ENCODE measurements around the gene MCFD2. TPM values are rescaled to one million over a fixed set of nuclear protein-coding genes. Genes with fewer than 3 reads are reported as not detected.

MCFD2 gene
- total RNA-seq, 2 donors from 2014 or later: 42.2 to 73.7 TPM

DNA sequence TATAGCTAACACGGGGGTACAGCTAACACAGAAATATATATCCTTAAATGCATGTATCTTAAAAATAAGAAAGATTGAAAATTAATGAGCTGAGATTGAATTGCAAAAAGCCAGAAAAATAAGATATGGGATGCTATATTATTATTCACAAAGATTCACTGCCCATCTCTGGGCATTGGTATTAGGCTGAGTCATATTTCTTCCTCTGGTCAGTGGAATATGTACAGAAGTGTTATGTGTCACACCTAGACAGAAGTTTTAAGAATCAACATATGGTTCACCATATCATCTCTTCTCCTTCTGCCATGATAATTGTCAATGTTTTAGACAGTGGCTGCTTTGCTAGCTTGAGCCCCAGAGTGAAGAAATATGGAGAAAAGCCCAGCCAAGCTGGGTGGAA is 14.0 kb upstream of the MCFD2 start:
- Histone ChIP-seq H3K4me3 (no peak overlapping the region), H3K9me3 (no peaks in the 10 kb centered on the region), H3K4me1 (no peaks in the 10 kb centered on the region), H3K36me3 (replicated peaks in 1 of 2; ENCODE audit: insufficient read depth in 1 of 2, low read depth in 2 of 2) (no peaks in the 10 kb centered on the region), H3K27me3 (no peaks in the 10 kb centered on the region), H3K27ac (no peak overlapping the region)
- 93 to 96% methylated on average over 1 of the region's 1 CpG for WGBS, 2 donors
- intact Hi-C loops (cut with DNase I): no loop called here
- no peak for TF ChIP-seq POLR2A (IDR thresholded peaks at IDR 0.05)
- TF ChIP-seq, protein P1, sequence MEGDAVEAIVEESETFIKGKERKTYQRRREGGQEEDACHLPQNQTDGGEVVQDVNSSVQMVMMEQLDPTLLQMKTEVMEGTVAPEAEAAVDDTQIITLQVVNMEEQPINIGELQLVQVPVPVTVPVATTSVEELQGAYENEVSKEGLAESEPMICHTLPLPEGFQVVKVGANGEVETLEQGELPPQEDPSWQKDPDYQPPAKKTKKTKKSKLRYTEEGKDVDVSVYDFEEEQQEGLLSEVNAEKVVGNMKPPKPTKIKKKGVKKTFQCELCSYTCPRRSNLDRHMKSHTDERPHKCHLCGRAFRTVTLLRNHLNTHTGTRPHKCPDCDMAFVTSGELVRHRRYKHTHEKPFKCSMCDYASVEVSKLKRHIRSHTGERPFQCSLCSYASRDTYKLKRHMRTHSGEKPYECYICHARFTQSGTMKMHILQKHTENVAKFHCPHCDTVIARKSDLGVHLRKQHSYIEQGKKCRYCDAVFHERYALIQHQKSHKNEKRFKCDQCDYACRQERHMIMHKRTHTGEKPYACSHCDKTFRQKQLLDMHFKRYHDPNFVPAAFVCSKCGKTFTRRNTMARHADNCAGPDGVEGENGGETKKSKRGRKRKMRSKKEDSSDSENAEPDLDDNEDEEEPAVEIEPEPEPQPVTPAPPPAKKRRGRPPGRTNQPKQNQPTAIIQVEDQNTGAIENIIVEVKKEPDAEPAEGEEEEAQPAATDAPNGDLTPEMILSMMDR (IDR thresholded peaks at IDR 0.05): no peak
- DNase-seq (no peak), ATAC-seq (no peak)

DNA sequence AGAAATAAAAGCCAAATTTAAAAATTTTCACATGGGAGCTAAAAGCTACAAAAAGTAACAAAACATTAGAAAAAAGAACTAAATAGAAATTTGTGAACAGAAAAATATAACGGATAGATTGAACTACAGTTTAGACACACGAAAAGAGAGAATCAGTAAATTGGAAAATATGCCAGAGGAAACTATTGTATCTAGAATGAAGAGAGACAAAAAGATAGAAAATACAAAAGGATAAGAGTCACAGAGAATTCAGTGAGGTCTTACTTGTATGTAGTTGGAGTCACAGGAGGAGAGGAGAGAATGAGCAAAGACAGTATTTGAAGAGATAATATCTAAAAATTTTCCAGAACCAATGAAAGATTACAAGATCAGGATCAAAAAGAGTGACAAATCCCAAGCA is 11.3 kb upstream of the MCFD2 start:
- TF ChIP-seq POLR2A (IDR thresholded peaks at IDR 0.05): no peak
- no peak overlapping the region for H3K4me3 ChIP-seq
- no peaks in the 10 kb centered on the region for H3K27me3 ChIP-seq
- intact Hi-C loops (cut with DNase I): no loop called here
- DNase-seq (no peak), ATAC-seq (no peak)
- H3K4me1 ChIP-seq: no peaks in the 10 kb centered on the region
- H3K9me3 ChIP-seq: no peaks in the 10 kb centered on the region
- 92 to 96% methylated on average over 2 of the region's 2 CpGs for WGBS, 2 donors
- no peak overlapping the region for H3K27ac ChIP-seq
- H3K36me3 ChIP-seq (replicated peaks in 1 of 2; ENCODE audit: insufficient read depth in 1 of 2, low read depth in 2 of 2): no peaks in the 10 kb centered on the region

DNA sequence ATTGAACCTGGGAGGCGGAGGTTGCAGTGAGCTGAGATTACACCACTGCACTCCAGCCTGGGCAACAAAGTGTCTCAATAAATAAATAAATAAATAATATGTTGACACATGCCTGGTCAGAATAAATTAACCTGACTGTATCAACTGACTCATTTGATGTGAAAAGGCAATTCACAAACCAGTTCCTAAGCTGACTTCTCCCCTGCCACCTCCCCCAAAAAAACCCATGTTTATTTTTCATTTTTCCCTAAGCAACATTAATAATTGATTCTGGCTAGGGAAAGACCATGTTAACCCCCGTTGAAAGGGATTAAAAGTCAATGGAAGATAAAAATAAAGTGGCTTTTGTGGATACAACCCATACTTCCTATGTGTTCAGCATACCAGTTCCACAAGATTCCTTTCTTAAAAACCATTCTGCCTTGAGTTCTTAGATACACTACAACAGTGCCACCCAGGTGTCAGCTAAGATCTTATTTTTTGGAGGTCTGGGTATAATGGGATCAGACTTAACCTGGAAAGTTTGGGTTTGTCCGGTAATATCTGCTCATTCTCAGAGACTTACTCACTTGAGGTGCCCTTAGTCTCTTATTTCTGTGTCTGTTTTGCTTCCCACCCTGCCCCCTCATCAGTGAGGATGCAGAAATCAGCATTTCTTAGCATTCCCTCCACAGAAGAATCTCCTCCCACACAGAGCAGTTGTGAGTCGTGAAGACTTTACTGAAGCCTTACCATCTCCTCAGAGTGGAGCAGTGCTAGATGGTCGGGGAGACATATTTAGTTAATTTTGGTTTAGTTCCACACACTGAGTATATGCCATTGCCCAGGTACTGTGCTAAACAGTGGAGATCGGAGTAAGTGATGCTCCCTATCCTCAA is 10.1 kb upstream of the MCFD2 start:
- Histone ChIP-seq H3K36me3 (replicated peaks in 1 of 2; ENCODE audit: insufficient read depth in 1 of 2, low read depth in 2 of 2) (no peaks in the 10 kb centered on the region), H3K27ac (no peak overlapping the region), H3K4me3 (no peak overlapping the region), H3K27me3 (no peaks in the 10 kb centered on the region), H3K4me1 (no peaks in the 10 kb centered on the region), H3K9me3 (no peaks in the 10 kb centered on the region)
- intact Hi-C loops (cut with DNase I): no loop called here
- DNase-seq (no peak), ATAC-seq (no peak)
- 83 to 86% methylated on average over 6 of the region's 6 CpGs for WGBS, 2 donors
- TF ChIP-seq POLR2A (IDR thresholded peaks at IDR 0.05): no peak
- TF ChIP-seq, protein P1 (IDR thresholded peaks at IDR 0.05): no peak

DNA sequence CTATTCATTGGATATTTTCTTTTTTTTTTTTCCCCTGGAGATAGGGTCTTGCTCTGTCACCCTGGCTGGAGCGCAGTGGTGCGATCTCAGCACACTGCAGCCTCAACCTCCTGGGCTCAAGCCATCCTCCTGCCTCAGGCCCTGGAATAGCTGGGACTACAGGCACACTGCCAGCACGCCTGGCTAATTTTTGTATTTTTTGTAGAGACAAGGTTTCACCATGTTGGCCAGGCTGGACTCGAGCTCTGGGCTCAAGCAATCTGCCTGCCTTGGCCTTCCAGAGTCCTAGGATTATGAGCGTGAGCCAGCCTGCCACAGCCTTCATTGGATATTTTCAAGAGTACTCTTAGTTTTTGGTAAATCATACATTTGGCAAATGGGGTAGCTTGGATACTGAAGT is 9.0 kb upstream of the MCFD2 start:
- Histone ChIP-seq H3K27ac (no peak overlapping the region), H3K4me1 (no peaks in the 10 kb centered on the region), H3K27me3 (no peaks in the 10 kb centered on the region), H3K4me3 (no peak overlapping the region), H3K9me3 (no peaks in the 10 kb centered on the region), H3K36me3 (replicated peaks in 1 of 2; ENCODE audit: insufficient read depth in 1 of 2, low read depth in 2 of 2) (no peaks in the 10 kb centered on the region)
- ATAC-seq (no peak), DNase-seq (no peak)
- TF ChIP-seq POLR2A (IDR thresholded peaks at IDR 0.05): no peak
- TF ChIP-seq, protein P1 (IDR thresholded peaks at IDR 0.05): no peak
- WGBS, 2 donors: 93 to 95% methylated on average over 5 of the region's 5 CpGs
- intact Hi-C loops (cut with DNase I): no loop called here

DNA sequence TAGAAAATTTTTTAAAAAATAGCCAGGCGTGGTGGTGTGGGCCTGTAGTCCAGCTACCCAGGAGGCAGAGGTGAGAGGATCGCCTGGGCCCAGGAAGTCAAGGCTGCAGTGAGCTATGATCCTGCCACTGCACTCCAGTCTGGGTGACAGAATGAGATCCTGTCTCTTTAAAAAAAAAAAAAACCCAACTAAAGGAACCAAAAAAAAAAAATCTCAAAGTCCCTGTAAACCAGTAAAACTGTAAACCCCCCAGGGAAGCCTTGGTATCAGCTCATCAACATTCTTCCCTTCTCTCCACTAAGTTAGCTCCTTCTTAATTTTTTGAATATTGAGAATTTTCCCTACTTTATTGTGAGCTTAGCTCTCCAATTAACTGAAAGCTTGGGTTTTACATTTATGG is 8.4 kb upstream of the MCFD2 start:
- TF ChIP-seq, protein P1 (IDR thresholded peaks at IDR 0.05): no peak
- TF ChIP-seq POLR2A (IDR thresholded peaks at IDR 0.05): no peak
- Histone ChIP-seq H3K27me3 (no peaks in the 10 kb centered on the region), H3K27ac (no peak overlapping the region), H3K4me1 (no peaks in the 10 kb centered on the region), H3K4me3 (no peak overlapping the region), H3K9me3 (no peaks in the 10 kb centered on the region), H3K36me3 (replicated peaks in 1 of 2; ENCODE audit: insufficient read depth in 1 of 2, low read depth in 2 of 2) (no peaks in the 10 kb centered on the region)
- intact Hi-C loops (cut with DNase I): no loop called here
- 92 to 100% methylated on average over 2 of the region's 2 CpGs for WGBS, 2 donors
- DNase-seq: no peak
- no peak for ATAC-seq

Data from body of pancreas (tissue), 4 donors.